Osteoblast (primary cell): Measurements from ENCODE around the gene C1orf141. TPM values are rescaled to one million over a fixed set of nuclear protein-coding genes. Genes with fewer than 3 reads are reported as not detected.
A peak's percentile ranks its signal among the peaks of the same experiment; 100 is the strongest.
"Not testable (repeated sequence)": the region's sequence is repeated elsewhere in the genome, so short reads cannot be mapped to it uniquely, and the experiment has no call there.

ENCODE experiments used
- DNase-seq: peaks from one replicate; pipeline ENCODE4 v3.0.0; 2011; ENCODE audit warnings: low spot score, mixed read lengths; ENCODE audit not compliant: insufficient read length; ENCODE audit errors: missing footprints
- H2AFZ ChIP-seq: 2 replicates; pipeline ENCODE4 v1.6.0; 2011; ENCODE audit warnings: mild to moderate bottlenecking, low read length
- H3K27ac ChIP-seq: 2 replicates; pipeline ENCODE4 v1.5.1; 2011; ENCODE audit warnings: mild to moderate bottlenecking, low read depth, low read length, moderate library complexity
- H3K27me3 ChIP-seq: 2 replicates; pipeline ENCODE4 v1.6.0; 2012; ENCODE audit warnings: mild to moderate bottlenecking, control low read depth, inconsistent platforms, low read length, moderate library complexity; ENCODE audit not compliant: insufficient read depth
- H3K36me3 ChIP-seq: 2 replicates; pipeline ENCODE4 v1.5.1; 2011; ENCODE audit warnings: mild to moderate bottlenecking, low read length, control low read depth, moderate library complexity; ENCODE audit not compliant: insufficient read depth
- H3K4me1 ChIP-seq: 2 replicates; pipeline ENCODE4 v1.5.1; 2011; ENCODE audit warnings: mild to moderate bottlenecking, low read length, control low read depth, moderate library complexity; ENCODE audit not compliant: insufficient read depth
- H3K4me2 ChIP-seq: 2 replicates; pipeline ENCODE4 v1.6.0; 2011; ENCODE audit warnings: mild to moderate bottlenecking, low read length; ENCODE audit not compliant: insufficient read depth
- H3K4me3 ChIP-seq: fragments of 200-600 bp; sonication (generic); 3 replicates; pipeline ENCODE4 v1.5.1; 2012; ENCODE audit warnings: mild to moderate bottlenecking, low read length, inconsistent platforms; ENCODE audit not compliant: insufficient read depth
- H3K79me2 ChIP-seq: 2 replicates; pipeline ENCODE4 v1.6.0; 2012; ENCODE audit warnings: mild to moderate bottlenecking, low read length, control low read depth, inconsistent platforms; ENCODE audit not compliant: insufficient read depth
- H3K9me3 ChIP-seq: 2 replicates; pipeline ENCODE4 v1.5.1; 2011; ENCODE audit warnings: low read depth, low read length, control low read depth
- H4K20me1 ChIP-seq: 2 replicates; pipeline ENCODE4 v1.6.0; 2012; ENCODE audit warnings: mild to moderate bottlenecking, low read length, control low read depth; ENCODE audit not compliant: insufficient read depth
- CTCF ChIP-seq: IDR thresholded peaks from 2 replicates; pipeline ENCODE4 v1.5.1; 2011; ENCODE audit warnings: mild to moderate bottlenecking, low read depth, low read length, moderate library complexity; ENCODE audit errors: extremely low read depth
- total RNA-seq: library from RNA; depleted of rRNA; stranded (reverse); fragments of >200 nt; gene quantifications from 2 replicates; pipeline ENCODE4 v1.2.3, GENCODE V29; 2012

C1orf141 gene
- total RNA-seq, 1 donor: not detected

GRCh38 chr1:67144696-67145095, 9.9 kb upstream of the C1orf141 start:
- Histone ChIP-seq H4K20me1 (no peaks in the 10 kb centered on the region), H3K79me2 (no peaks in the 10 kb centered on the region), H3K27me3 (peaks cover under 1% of the 10 kb centered on the region), H3K9me3 (no peaks in the 10 kb centered on the region), H3K36me3 (no peaks in the 10 kb centered on the region), H3K4me2 (no peak overlapping the region), H3K4me3 (no peak overlapping the region), H2AFZ (no peak overlapping the region), H3K4me1 (peaks cover 7% of the 10 kb centered on the region), H3K27ac (no peak overlapping the region)
- peak; percentile 49 for TF ChIP-seq CTCF
- no peak for DNase-seq

GRCh38 chr1:67143966-67144365, 9.2 kb upstream of the C1orf141 start:
- Histone ChIP-seq H3K79me2 (no peaks in the 10 kb centered on the region), H3K36me3 (no peaks in the 10 kb centered on the region), H3K4me1 (peaks cover 6% of the 10 kb centered on the region), H2AFZ (no peak overlapping the region), H3K9me3 (no peaks in the 10 kb centered on the region), H3K4me3 (no peak overlapping the region), H3K27ac (no peak overlapping the region), H3K4me2 (no peak overlapping the region), H4K20me1 (no peaks in the 10 kb centered on the region), H3K27me3 (no peaks in the 10 kb centered on the region)
- TF ChIP-seq CTCF: no peak
- no peak for DNase-seq

- no peaks in the 10 kb centered on the region for H3K36me3 ChIP-seq
- no peak overlapping the region for H3K4me3 ChIP-seq
- no peaks in the 10 kb centered on the region for H3K79me2 ChIP-seq
- no peak overlapping the region for H2AFZ ChIP-seq
- TF ChIP-seq CTCF: no peak
- no peak overlapping the region for H3K4me2 ChIP-seq
- H3K4me1 ChIP-seq: no peaks in the 10 kb centered on the region
- no peaks in the 10 kb centered on the region for H4K20me1 ChIP-seq
- no peaks in the 10 kb centered on the region for H3K9me3 ChIP-seq
- DNase-seq: no peak
- H3K27ac ChIP-seq: no peak overlapping the region
- no peaks in the 10 kb centered on the region for H3K27me3 ChIP-seq
Measured at GRCh38 chr1:67142931-67143330, 8.2 kb upstream of the C1orf141 start.

GRCh38 chr1:67141832-67142231, 7.1 kb upstream of the C1orf141 start:
- not testable (repeated sequence) for H3K9me3 ChIP-seq, H3K79me2 ChIP-seq, DNase-seq, H3K4me2 ChIP-seq, H2AFZ ChIP-seq, H3K36me3 ChIP-seq, H3K27me3 ChIP-seq, H4K20me1 ChIP-seq, H3K4me1 ChIP-seq, H3K4me3 ChIP-seq, H3K27ac ChIP-seq
